Activated naive CD4-positive, alpha-beta T cell treated with Interleukin-2 at 50 U/mL for 16 hours (primary cell): Measurements from ENCODE around the gene POLD3.

Source experiments
- DNase-seq: peaks from one replicate; pipeline ENCODE4 v3.0.0-alpha.2; 2020

The POLD3 gene

DNA sequence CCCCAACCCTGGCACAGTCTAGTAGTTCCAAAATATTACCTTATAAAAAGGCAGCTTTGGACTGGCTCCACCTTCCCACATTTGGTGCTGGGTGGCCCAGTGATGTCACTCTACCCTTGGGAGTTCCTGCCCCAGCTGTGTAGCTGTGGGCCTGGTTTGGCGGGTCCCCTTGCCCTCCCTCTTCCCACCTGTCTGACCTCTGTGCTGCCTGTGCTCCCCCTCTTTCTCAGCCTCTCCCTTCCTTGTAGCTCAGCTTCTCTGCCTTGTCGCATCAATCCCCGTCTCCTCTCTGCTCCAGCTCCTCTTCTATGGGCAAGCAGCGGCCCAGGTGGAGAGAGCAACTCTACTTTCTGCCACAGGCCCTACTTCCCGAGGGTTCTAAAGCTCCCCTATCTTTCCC lies 84.2 kb downstream of the POLD3 start:
- no peak for DNase-seq

DNA sequence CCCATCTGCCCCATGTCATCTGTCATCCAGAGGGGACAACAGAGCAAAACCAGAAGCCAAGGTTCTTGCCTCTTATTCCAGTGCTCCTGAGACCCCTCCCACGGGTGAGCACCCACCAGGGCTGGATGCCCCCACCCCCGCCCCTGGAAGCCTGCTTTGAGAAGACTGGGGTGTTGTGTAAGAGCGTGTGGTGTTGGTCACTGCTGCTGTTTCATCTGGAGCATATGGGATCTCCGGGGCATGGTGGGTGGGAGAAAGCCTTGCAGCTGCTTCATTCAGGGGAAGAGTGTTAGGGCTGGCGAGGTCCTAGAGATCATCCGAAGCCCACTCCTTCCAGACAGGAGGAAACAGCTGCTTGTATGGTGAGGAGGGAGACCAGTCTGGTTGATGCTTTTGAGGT lies 84.7 kb downstream of the POLD3 start:
- no peak for DNase-seq

DNA sequence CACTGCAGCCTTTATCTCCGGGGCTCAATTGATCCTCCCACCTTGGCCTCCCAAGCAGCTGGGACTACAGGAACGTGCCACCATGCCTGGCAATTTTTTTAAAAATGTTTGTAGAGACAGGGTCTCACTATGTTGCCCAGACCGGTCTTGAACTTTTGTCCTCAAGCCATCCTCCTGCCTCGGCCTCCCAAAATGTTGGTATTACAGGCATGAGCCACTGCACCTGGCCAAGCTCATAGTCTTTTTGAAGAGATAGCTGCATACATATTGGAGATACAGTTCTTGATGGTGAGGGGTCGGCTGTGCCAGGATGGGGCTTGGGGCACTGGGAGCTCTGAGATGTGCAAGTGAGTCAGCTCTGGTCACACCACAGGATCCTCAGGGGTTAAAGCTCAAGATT lies 85.7 kb downstream of the POLD3 start:
- DNase-seq: no peak

DNA sequence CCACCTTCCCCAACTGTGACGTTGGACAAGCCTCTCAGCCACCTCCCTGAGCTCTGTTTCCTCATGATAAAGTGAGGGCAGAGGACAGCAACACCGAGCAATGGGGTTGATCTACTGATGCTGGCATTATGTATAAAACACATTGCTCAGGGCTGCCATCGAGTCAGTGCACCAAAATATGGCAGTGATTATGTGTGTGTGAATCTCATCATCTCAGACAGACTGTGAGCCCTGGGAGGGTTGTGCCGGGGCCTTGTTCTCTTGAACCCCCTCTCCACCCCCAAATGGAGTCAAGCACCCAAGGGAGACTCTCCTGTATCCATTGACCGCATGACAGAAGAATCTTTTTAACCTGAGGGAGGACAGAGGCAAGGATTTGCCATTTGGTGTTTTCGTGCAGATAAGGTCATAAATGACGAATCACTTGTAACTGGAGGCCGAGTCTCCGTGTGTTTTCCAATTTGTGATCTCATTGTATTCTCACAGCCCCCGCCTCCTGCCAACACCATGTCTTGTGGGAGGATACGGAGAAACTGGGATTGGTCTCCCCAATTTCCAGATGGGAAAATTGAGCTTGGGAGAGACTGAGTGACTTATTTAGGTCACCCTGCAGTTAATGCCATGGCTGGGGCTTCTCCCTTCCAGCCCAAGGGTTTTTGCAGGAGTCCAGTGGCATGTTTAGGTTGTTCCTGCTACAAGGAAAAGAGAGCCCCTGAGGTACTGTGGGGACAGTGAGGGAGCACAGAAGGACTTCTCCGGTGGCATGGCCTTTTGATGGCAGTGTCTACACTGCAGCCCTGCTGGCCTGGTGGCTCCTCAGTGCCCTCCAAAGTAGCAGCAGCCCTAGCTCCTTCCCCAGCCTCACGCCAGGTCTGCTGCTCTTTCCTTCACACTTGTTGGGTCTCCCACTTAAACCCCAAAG lies 86.5 kb downstream of the POLD3 start:
- DNase-seq: no peak

DNA sequence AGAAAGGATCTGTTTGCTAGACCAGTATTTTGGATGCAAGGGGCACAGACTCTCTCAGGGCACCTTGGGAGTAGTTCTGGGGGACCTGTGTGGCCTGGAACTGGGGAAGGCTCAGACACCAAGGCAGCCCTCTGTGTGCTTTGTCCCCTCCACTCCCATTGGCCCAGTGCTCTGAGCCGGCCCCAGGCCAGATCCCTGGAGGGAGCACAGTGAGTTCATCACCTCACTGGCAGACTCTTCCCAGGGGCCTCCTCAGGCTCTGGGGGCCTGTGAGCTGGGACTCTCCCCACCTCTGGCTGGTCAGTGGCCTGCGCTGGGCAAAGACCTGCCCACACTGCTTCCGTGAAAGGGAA lies 87.1 kb downstream of the POLD3 start:
- no peak for DNase-seq

DNA sequence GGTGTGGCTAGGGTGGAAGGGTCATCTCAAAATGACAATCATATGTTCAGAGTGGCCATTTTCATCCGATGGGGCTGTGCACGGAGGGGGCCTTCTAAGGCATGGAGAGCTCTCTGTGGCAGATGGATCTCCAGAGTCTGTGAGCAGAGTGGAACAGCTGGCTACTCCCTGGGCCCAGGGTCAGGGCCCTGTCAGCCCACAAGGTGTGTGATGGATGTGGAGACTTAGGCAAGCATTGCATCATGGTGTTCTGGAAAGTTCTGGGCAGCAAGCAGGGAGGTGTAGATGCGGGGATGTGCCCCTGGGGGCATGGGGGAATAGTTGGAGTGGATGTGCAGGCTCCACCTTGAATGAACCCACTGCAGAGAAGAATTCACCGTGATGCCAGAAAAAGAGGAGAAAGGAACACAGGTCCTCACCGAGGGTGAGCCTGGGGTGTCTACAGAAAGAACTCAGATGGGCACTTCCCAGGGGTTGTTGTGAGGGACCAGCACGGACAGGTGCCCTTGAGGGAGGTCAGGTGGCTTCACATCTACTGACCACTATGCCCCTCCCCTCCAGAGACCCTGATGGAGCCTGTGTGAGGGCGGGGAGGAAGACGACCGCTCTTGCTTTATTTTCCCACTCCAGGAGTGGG lies 87.8 kb downstream of the POLD3 start:
- no peak for DNase-seq

DNA sequence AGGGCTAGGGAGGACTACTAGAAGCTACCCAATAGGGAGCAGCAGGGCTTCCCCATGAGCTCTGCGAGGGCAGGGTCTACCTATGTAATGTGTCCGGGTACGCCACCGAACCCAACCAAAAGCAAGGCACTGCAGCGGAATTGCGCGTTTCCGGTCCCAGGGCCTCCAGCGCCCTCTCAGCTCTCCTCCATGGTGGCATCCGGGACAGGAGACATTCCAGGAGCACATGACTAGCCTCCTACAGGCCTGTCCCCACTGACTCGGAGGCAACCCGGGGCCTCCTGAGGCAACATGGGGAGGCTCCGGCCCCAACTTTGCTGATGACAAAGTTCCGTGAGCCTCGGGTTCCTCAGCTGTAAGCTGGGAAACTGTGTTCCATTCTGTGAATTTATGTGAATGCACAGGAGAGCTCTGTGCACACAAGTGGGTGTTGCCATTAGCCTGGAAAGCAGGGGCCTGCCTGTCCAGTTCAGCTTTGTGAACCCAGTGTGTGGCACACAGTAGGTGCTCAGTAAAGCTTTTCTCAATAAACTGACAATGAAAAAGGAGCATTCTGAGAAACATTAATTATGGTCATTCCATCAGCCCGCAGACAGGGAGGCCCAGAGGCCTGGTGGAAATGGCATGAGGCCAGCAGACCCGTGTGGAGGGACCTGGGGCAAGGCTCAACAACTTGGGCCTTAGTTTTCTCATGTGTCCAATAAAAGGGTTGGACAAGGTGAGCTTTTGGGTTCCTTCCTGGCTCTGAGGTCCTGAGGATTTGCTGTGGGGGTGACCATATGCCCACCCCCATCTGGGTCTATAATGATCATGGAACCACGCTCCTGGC lies 88.5 kb downstream of the POLD3 start:
- no peak for DNase-seq

DNA sequence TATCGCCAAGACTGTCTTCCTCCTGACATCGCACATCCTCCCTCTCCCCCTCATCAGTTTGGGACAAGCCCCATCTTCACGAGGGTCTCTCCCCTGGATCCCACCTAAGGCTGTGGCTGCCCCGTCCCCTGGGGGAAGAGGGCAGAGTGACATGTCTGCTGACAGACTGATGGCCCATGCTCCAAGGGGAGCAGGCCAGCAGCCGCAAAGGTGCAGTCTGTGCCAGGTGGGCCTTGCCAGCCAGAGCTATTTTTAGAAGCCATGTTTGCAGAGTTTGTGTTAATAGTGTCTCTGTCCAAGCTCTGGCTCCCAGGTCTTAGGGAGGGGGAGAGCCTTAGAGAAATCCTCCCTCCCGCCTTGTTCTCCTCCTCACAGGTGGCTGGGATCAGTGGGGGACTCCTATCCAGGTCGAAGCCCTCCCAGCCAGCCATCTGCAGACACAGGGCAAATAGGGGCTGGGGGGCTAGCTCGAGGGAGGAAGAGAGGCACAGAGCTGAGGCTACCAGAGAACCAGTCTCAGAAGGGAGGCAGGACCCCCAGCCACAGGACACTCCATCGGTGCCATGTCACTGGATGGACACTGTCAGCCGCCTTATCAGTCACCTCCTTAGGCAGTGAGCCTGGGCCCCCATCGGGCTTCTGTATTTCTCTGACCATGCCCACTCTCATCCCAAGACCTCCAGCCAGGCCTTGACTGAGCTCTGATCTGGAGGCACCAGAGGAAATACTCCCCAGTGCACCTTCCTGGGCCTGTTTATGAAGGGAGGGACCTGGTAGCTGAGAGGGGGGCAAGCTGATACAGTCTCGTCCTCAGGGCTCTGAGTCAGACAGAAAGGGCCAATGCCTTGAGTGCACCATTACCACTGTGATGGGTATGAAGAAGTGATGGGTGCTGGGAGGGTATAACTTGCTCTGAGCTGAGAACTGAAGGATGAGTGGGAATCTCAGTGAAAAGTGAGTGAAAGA lies 89.6 kb downstream of the POLD3 start:
- no peak for DNase-seq

DNA sequence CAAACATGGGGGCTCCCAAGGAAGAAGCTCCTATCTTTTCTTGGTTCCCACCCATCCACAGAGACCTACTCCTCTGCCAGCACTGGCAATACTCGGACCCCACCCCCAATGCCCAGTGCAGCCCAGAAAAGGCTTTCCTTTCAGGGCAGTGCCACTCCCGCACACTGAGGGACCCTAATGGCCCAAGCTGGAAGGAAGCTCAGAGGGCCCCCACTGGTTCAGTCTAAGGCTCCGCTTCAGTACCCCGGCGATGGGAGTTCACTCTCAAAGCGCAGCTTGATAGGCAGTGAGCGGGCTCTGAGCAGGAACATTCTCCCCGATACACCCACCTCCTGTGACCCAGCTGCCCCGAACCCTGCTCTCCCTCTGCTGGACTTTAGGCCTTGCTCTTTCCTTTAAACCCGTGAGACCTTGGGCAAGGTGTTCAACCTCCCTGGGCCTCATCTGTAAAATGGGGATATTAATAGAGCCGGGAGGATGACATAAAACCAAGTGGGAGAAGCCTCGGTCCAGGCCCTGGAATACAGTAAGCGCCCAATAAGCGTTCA lies 90.4 kb downstream of the POLD3 start:
- no peak for DNase-seq

DNA sequence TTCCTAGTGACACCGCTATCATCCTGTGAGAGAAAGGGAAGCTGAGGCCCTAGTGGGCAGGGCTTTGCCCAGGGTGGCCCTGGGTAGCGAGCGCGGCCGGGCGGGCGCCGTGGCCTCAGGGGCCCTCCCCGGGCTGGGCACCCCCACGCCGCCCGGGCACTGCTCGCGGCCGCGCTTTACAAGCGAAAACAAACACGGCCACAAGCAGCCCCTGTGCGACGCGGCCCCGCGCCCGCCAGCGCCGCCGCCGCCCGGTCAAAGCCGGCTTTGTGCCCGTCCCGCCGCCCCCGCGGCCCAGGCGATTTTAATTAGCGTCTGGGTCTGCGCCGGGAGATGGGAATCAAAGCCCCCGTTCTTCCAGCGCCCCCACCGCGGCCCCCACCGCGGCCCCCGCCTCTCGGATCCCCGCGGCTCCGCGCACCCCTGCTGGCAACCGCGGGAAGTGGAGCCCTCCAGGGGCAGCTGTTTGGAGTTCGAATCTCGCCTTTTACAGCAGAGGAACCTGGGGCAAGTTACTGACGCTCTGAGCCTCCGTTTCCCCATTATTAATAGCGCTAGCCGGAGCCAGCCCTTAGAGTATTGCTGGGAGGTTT lies 91.0 kb downstream of the POLD3 start:
- no peak for DNase-seq

DNA sequence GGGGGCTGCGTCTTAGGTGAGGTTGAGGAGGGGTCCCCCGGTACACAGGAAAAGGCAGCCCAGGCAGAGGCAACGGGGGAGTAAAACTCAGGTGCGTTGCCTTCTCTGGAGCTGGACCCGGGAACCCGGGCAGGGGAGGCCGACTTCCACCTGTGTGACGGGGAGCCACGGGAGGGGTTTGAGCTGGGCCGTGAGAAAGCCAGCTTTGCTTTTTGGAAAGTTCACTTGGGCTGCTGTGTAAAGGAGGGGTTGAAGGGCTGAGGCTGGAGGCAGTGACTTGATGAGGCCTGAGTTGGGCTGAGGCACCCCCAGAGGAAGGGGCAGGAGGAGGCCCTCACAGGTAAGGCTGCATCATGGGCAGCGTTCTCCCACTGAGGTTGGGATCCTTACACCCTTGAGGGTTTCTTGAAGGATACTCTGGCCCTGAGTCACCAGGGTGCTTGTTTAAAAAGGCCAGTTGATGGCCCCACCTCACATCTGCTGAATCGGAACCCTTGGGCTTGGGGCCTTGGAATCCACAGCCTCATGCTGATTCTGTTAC lies 91.6 kb downstream of the POLD3 start:
- no peak for DNase-seq

DNA sequence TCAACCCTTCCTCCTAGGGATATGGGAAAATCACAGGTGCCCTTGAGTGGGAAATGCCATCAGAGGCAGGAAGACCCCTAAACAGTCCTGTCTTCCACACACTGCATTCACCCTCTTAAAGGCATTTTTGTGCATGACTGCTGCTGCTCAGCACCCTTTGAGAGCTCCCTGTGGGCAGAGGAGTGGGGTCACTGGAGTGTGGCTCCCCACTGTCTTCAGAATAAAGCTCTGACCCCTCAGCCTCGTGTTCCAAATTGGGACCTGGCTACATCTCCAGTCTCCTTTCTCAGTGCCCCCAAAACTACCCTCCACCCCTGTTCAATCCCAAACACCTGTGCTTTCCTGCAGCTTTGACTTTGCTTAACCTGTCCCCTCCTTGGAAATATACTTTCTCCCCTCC lies 92.3 kb downstream of the POLD3 start:
- DNase-seq: no peak

DNA sequence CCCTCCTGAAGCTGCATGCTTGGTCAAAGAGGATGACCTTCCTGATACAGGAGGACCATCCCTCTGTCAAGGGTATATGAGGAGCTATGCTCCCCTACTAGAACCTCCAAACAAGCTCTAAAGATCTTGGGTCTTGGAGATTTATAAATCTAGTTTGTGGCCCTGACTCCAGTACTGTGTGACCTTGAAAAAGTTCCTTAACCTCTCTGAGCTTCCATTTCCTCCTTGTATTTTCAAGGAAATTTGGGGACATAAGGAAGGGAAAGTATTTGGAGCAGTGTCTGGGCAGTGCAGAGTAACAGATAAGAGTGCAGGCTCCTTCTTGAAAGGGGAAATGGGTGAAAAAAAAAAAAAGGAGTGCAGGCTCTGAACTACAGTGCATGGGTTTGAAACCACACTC lies 93.0 kb downstream of the POLD3 start:
- DNase-seq: no peak

DNA sequence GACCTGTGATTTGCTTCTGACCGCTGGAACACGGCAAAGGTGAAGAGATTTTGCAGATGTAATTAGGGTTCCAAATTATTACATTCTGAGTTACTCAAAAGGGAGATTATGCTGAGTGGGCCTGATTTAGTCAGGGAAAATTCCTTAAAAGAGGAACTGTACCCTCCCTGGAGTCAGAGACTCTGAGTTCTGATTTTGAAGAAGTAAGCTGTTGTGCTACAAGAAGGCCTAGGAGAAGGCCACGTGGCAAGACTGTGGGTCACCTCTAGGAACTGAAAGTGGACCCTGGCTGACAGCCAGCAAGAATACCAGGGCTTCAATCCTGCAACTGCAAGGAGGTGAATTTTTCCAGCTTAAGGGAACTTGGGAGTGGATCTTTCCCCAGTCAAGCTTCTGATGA lies 93.5 kb downstream of the POLD3 start:
- DNase-seq: no peak

DNA sequence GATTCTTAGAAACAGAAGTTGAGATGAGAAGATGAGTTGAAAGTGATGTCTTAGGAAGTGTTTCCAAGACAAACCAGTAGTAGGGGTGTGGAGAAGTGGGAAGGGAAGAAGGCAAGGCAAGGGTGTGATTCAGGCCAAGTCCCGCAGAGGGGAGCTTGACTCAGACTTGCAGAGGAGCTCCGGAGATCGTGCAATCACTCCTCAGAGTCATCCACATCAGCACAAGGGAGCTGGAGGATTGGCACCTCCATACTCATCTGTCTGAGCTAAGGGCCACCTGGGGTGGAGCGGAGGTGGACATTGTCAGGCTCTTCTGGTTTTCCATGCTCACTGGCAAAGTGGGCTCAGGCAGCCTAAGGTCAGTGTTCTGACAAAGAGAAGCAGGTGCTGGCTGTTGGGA lies 94.4 kb downstream of the POLD3 start:
- DNase-seq: no peak

DNA sequence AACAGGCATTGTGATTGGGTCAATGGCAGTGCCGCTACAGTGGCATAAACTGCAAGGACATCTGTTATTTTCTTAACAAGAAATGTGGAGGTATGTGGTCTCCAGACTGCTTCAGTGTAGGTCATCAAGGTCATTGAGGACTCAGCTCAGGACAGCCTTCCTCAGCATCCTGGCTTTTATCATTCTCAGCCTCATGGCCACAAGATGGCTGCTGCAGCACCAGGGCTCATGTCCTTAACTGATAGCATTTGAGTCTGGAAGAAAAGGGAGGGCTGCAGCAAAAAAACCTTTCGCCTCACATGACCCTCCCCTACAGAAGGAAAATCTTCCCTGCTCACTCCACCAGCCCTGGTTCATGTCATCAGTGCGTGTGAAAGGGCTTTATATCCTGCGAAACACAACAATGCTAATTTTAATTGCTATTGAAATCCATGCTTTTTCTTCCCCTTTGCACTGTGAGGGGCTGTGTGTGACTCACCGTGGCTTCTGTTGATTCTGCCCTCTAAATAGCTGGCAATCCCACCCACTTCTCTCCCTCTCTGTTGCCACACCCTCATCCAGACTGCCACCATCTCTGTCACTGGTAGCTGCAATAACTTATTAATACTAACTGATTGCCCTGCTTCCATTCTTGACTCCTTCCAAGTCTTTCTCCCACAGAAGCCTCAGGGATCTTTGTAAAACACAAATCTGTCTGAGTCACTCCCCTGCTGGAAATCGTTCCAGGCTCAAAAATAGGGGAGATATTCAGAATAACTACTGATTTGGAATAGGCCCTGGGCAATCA lies 95.0 kb downstream of the POLD3 start:
- no peak for DNase-seq

DNA sequence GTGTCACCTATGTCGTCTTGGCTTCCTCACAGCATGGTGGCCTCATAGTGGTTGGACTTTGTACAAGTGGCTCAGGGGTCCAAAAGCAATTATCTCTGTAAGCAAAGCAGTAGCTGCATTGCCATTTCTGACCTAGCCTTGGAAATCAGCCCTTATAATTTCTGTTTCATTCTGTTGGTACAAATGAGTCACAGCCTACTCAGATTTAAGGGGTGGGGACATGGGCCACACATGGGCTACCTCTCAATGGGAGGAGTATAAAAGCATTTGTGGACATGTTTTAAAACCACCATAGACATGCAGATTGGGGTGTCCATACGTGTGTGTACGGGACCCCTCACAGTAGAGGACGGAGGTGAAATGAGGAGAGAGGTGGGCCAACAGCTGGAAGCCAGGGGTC lies 97.3 kb downstream of the POLD3 start:
- no peak for DNase-seq

DNA sequence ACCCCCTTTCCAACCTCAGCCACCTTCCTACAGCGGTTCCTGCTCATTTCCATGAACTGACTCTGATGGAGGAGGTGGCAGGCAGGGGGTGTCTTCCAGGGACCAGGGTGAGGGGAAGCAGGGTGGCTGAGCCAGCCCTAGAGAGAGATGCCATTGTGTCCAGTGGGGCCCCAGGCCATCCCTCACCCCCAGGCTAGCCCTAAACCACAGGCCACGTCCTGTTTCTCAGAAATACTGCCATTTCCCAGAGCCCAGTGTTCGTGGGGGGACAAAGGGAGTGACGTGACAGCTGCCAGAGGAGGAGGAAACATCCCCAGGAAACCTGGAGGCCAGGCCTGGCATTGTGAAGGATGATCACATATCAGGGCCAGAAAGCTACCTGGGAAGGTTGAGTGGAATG lies 99.4 kb downstream of the POLD3 start:
- no peak for DNase-seq
